HTR-8/SVneo (cell line): ENCODE results near the gene CHRNA3.

Source experiments
- DNase-seq: peaks from one replicate; pipeline ENCODE4 v3.0.0; 2011; ENCODE audit warnings: low spot score, mixed read lengths; ENCODE audit not compliant: insufficient read length
- FAIRE-seq: peaks from 2 replicates; lab custom pipeline; 2011; peaks lifted over from hg19 to GRCh38; lab: Jason Lieb, UNC

CHRNA3 gene

GRCh38 chr15:78620527-78621421, at the start of gene CHRNA3:
CHRNA3 (minus strand) TSS chr15:78620996; CDS start chr15:78620794, 202 bp downstream.
- FAIRE-seq, result no peak
- no peak for DNase-seq

DNA sequence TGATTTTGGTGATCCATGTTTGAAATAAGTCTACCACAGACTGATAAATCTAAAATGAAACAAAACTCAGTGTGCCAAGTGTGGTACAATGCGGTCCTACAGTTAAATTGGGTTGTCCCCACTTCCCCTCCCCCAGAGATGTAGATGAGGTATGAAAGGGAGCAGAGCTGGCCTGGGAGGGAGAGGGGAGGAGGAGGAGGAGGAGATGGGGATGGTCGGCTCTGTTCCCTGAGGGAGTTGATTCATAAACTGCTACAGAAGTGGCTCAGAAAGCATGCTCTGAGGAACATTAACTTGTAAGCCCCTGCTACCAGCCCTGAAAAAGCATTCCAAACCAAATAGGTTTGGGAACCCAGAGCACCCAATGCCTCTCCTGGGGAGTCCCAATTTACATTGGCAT, 48.2 kb upstream of the CHRNA3 start:
- no peak for DNase-seq
- FAIRE-seq, result no peak

DNA sequence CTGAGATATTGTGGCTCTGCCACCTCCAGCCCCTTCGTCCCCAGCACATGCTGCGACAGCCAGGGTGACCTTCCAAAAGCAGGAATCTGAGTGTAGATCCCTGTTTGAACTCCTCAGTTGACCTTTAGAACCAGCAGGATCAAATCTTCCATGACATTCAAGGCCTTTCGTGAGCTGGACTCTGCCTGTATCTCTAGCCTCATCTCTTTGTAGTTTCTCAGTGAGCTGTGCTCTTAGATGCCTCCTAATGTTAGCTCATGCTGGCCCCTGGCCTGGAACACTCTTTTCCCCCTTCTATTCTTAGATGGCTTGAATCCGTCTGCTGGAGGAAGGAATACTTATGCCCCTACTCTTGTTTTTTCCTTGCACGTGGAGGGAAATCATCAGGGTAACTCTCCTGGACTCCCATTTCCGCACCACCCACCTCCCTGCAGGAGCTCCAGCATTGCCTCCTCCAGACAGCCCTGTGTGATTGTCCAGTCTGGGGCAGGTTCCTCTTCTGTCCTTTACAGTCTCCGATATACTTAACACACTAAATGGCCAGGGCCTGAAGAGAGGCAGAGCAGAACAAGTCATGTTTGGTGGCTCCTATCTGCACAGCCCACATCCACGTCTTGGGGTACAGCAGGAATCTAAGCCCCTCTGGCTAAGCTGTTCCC, 46.9 kb upstream of the CHRNA3 start:
- FAIRE-seq (no peak), DNase-seq (no peak)

- FAIRE-seq (no peak), DNase-seq (no peak)
These were observed 45.2 kb upstream of the CHRNA3 start for GRCh38 chr15:78666010-78666409.

DNA sequence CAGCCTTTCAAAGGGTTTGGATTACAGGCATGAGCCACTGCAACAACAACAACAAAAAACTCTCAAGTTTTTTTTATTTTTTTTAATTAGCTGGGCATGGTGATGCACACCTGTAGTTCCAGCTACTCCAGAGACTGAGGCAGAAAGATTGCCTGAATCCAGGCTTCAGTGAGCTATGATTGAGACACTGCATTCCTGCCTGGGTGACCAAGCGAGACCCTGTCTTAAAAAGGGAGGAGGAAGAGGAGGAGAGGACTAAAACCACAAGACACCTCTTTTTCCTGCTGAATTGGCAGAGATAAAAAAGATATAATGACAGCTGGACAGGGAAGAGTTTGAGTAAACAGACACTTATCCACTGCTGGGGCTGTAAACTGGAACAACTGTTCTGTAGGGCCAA, 42.9 kb upstream of the CHRNA3 start:
- no peak for DNase-seq
- FAIRE-seq, result no peak

- DNase-seq (no peak), FAIRE-seq (no peak)
These were observed 41.2 kb upstream of the CHRNA3 start for GRCh38 chr15:78662028-78662427.

DNA sequence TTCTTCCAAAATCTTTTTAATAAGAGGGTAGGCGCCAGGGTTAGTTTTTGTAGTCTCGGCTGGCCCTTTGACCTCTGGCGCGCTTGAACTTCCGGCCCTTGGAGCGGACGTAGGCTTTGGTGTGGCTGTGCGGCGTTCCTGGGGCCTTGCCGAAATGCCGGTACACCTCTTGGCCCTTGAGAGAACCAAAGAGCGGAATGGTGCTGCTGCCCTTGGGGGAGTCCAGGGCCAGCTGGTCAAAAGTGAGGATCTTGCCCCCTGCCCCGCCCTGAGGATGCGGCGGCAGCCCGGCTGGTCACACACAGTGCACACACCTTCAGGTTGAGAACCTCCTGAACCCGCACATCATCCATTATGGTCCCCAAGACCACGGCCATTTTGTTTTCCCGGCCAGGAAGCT, 40.2 kb upstream of the CHRNA3 start:
- no peak for FAIRE-seq

DNA sequence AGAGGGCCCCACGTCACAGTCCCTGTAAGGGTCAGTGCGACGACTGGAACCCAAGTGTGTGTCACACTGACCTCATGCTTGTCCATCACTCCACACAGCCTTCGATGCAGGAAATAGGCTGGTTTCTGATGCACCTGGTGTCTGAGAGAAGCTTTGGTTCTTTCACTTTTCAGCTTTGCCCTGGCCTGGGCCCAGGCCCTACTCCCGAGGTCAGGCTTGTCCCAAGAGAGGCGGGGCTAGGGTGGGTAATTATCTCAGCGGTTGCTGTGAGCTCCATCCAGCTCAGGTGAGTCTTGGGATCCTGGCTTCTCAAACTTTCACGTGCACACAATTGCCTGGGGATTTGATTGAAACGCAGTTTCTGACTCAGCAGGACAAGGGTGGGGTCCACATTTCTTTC, 39.8 kb upstream of the CHRNA3 start:
- FAIRE-seq, result no peak
- DNase-seq, result no peak

More for the DNA sequence above, 40.2 kb upstream of the CHRNA3 start:
- DNase-seq, result no peak

DNA sequence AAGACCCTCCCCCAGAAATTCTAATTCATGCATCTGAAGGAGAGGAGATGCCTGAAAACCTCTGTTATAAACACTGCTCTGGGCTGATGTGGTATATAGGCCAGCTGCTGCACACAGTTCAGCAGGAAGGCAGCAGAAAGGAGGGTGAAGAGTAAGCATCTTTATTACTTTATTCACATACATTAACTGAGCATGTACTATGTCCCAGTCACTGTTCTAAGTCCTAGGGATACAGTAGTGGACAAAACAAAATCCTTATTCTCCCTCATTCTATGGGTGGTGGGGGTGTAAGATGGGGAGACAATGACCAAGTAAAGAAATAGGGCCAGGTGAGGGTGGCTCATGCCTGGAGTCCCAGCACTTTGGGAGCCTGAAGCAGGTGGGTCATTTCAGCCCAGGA, 38.0 kb upstream of the CHRNA3 start:
- FAIRE-seq (peak; percentile 4), DNase-seq (no peak)

GRCh38 chr15:78654272-78654671, 33.5 kb upstream of the CHRNA3 start:
- DNase-seq (no peak), FAIRE-seq (no peak)

- no peak for FAIRE-seq
These were observed 31.3 kb upstream of the CHRNA3 start for GRCh38 chr15:78651930-78652615.

DNA sequence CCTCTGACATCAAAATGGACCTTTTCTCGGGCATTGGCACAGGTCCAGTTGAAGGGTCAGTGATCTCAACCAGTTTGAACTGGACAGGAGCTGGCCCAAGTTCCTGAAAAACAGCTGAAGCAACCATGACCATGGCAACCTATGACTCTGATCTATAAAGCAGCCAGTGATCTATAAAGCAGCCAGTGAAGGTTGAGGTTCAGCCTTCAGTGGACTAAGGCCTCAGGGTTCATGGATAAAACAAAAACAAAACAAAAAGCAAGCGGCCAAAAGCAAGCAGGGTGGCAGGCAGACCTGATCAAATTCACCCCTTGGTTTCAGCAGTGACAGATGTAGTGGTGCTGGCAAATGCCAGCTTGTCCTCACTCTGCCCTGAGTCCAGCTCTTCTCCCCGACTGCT, 30.2 kb upstream of the CHRNA3 start:
- no peak for DNase-seq
- no peak for FAIRE-seq

More at GRCh38 chr15:78651930-78652615, 31.3 kb upstream of the CHRNA3 start:
- DNase-seq, result no peak

- DNase-seq (no peak), FAIRE-seq (no peak)
These were observed 29.2 kb upstream of the CHRNA3 start for GRCh38 chr15:78650022-78650421.

DNA sequence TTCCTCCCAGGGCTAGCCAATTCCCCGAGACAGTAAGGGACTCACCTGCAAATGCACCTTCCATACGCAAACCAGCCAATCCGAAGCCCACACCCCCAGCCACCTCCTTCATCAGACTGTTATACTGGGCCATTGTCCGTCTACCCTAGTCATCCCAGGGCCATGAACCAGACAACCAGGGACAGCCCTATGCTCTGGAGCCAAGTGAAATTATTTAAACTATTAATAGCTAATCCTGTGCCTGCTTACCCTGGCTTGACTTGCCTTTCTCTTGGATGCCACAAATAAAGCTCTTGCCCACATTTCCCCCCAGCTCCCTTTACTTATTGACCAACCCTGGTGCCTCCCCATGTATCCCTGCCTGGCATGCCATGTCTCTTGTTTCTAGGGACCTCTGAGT, 24.2 kb upstream of the CHRNA3 start:
- no peak for DNase-seq
- no peak for FAIRE-seq

- FAIRE-seq, result no peak
- DNase-seq, result no peak
These were observed 21.5 kb upstream of the CHRNA3 start for GRCh38 chr15:78642331-78642730.

DNA sequence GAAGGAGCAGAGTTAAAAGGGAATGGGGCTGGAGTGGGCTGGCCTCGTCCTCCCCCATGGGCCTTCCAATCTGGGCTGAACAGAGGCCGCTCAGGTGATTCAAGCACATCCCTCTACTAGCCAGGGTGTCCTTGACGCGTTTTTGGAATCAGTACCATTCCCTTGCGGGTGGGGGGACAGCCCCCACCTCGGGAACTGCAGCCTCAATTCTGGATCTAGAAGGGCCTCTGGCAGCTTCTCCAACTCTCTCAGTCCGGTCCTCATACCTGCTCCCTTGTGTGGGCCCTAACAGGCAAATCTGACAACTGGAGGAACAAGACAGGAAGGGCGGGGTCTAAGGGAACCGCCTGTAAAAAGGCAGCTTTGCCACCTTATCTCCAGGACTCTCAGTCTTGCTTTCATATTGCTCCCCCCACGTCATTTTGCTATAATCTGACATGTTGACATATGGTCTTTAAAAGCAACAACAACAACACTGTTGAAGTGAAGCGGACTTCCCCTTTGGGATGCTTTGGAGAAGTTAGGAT, 21.0 kb upstream of the CHRNA3 start:
- DNase-seq, result no peak
- no peak for FAIRE-seq

- DNase-seq (peak; percentile 49), FAIRE-seq (no peak)
These were observed 20.4 kb upstream of the CHRNA3 start, which contains the start of gene CHRNB4 for GRCh38 chr15:78641102-78641748. CHRNB4 (minus strand) TSS chr15:78641210; CDS start chr15:78641133, 77 bp downstream.

- FAIRE-seq, result no peak
These were observed 19.8 kb upstream of the CHRNA3 start for GRCh38 chr15:78640527-78641101.

GRCh38 chr15:78638658-78639314, 18.0 kb upstream of the CHRNA3 start:
- FAIRE-seq (no peak), DNase-seq (peak; percentile 69)

More at GRCh38 chr15:78640527-78641101, 19.8 kb upstream of the CHRNA3 start:
- peak; percentile 20 for DNase-seq
